Thyroid gland (tissue), 4 donors: ENCODE data around the gene SEMA3A.

Experiments used
- CTCF ChIP-seq, 6 experiments: fragments of 200-600 bp in 3 of 6; fragments of 450-650 bp in 3 of 6; sonication (generic) in 3 of 6; IDR thresholded peaks; one replicate each; pipeline ENCODE4 v1.5.1; 2016 to 2019; ENCODE audit warnings: antibody characterized with exemption in 6 of 6, mild to moderate bottlenecking in 2 of 6, inconsistent platforms in 1 of 6, moderate library complexity in 1 of 6
- POLR2A ChIP-seq, 2 donors: fragments of 450-650 bp; IDR thresholded peaks; one replicate each; pipeline ENCODE4 v1.6.1; 2017; ENCODE audit warnings: antibody characterized with exemption in 2 of 2, mild to moderate bottlenecking in 2 of 2, moderate library complexity in 1 of 2

- TF ChIP-seq CTCF (IDR thresholded peaks at IDR 0.05) (no peak), POLR2A (IDR thresholded peaks at IDR 0.05) (no peak)
Measured at GRCh38 chr7:84210301-84210700, 15.7 kb upstream of the SEMA3A start.
